Peyer's patch (tissue), 4 donors: ENCODE data around the gene COX5B.
A peak's percentile ranks its signal among the peaks of the same experiment; 100 is the strongest.

Source experiments
- CTCF ChIP-seq, 6 experiments: fragments of 450-650 bp in 4 of 6; fragments of 200-600 bp in 2 of 6; sonication (generic) in 1 of 6; IDR thresholded peaks; one replicate each; pipeline ENCODE4 v1.5.1; 2017 to 2019; ENCODE audit warnings: antibody characterized with exemption in 6 of 6, mild to moderate bottlenecking in 3 of 6, moderate library complexity in 1 of 6
- POLR2A ChIP-seq, 2 donors: fragments of 450-650 bp; IDR thresholded peaks; one replicate each; pipeline ENCODE4 v1.5.1; 2017; ENCODE audit warnings: antibody characterized with exemption in 2 of 2, mild to moderate bottlenecking in 2 of 2, moderate library complexity in 2 of 2

DNA sequence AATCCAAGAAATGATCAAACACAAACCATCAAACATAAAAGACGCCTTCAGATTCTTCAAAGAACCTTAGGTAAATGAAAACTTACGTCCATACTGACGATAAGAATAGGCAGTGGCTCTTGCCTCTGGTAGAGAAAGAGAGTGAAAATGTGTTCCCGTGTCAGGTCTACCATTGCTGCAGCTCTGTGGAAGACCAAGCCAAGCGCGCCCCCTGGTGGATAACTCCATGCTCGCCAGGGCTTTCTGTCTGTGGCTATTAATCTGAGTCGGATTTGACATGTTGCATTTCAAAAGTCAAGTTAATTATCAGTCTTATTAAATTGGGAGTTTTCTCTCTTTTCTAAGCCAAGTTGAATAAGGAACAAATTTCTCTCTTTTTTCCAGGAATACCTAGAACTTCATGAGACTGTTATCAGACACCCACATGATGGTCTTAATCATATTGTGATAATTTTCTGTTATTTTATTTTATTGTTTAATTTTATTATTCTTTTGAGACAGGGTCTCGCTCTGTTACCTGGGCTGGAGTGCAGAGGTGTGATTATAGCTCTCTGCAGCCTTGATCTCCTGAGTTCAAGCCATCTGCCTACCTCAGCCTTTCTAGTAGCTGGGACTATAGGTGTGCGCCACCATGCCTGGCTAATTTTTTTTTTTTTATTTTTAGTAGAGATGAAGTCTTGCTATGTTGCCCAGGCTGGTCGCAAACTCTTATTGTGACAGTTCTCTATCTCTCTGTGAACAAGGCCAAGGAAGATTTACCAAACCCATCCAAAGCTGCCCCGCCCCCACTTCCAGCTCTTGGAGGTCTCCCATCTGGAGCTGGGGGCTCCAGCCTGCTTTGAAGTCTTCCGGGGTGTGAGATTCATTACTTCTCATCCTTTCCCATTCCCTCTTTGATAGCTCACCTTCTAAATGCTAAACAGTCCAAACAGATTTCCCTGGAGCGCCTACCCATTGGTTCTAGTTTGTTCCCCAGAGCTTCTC lies 51.7 kb downstream of the COX5B start:
- peak; percentile 91 to 98 (median 98) for TF ChIP-seq CTCF (IDR thresholded peaks at IDR 0.05)
- TF ChIP-seq POLR2A (IDR thresholded peaks at IDR 0.05): no peak
